Endothelial cell of umbilical vein (primary cell): ENCODE measurements around the gene TCF7L2. TPM values are rescaled to one million over a fixed set of nuclear protein-coding genes. Genes with fewer than 3 reads are reported as not detected.

ENCODE experiments used
- BruUV-seq: library from RNA; stranded (reverse); fragments of 400-500 nt; replicated peaks from 2 replicates; lab custom pipeline; 2021; lab: Mats Ljungman, UMichigan
- CTCF ChIA-PET: fragments of 300-600, 350-600 bp; sonication (Branson Sonifier 250); formaldehyde crosslinking; loops from one replicate; lab custom pipeline; 2021; ENCODE audit warnings: antibody characterized with exemption, inconsistent platforms; lab: Charles Lee
- POLR2A ChIA-PET: fragments of 300-600, 350-600 bp; sonication (Branson Sonifier 250); formaldehyde crosslinking; loops from one replicate; lab custom pipeline; 2021; ENCODE audit warnings: antibody characterized with exemption, inconsistent platforms; lab: Charles Lee
- DNase-seq: peaks from one replicate; pipeline ENCODE4 v3.0.0-alpha.2; 2011; ENCODE audit warnings: low read depth, low spot score
- FAIRE-seq: peaks from 2 replicates; lab custom pipeline; 2011; peaks lifted over from hg19 to GRCh38; lab: Jason Lieb, UNC
- H2AFZ ChIP-seq: 2 replicates; pipeline ENCODE4 v1.6.0; 2012; ENCODE audit warnings: low read depth, low read length, control low read depth, inconsistent platforms
- H3K27ac ChIP-seq: 2 replicates; pipeline ENCODE4 v1.5.1; 2011; ENCODE audit warnings: low read depth, mild to moderate bottlenecking, control low read depth, low read length, moderate library complexity; ENCODE audit not compliant: insufficient read depth
- H3K27me3 ChIP-seq, 2 experiments: 2 replicates each; pipeline versions ENCODE4 v1.6.0 to v1.6.1; 2011; ENCODE audit warnings: low read length in 2 of 2, mixed read lengths in 1 of 2; ENCODE audit not compliant: control insufficient read depth in 2 of 2, insufficient read depth in 2 of 2
- H3K36me3 ChIP-seq, 2 experiments: 2 replicates in 1 of 2; 3 replicates in 1 of 2; pipeline ENCODE4 v1.5.1; 2011; ENCODE audit warnings: low read length in 2 of 2, mild to moderate bottlenecking in 1 of 2, moderate library complexity in 1 of 2; ENCODE audit not compliant: control insufficient read depth in 2 of 2, insufficient read depth in 2 of 2; ENCODE audit errors: extremely low read depth in 1 of 2
- H3K4me1 ChIP-seq: 3 replicates; pipeline ENCODE4 v1.5.1; 2011; ENCODE audit warnings: mild to moderate bottlenecking, low read length; ENCODE audit not compliant: control insufficient read depth, insufficient read depth; ENCODE audit errors: extremely low read depth
- H3K4me2 ChIP-seq: 2 replicates; pipeline ENCODE4 v1.6.1; 2011; ENCODE audit warnings: low read length, control low read depth, mixed read lengths; ENCODE audit not compliant: insufficient read depth
- H3K4me3 ChIP-seq, 3 experiments: fragments of 200-600 bp in 1 of 3; sonication (generic), shearing (Covaris generic) in 1 of 3; replicated peaks in 1 of 3; 2 replicates each; pipeline ENCODE4 v1.5.1; 2011 to 2016; ENCODE audit warnings: control low read depth in 3 of 3, low read length in 3 of 3, mild to moderate bottlenecking in 2 of 3, inconsistent platforms in 1 of 3, low read depth in 1 of 3, moderate library complexity in 1 of 3; ENCODE audit not compliant: insufficient read depth in 1 of 3
- H3K79me2 ChIP-seq: 2 replicates; pipeline ENCODE4 v1.6.0; 2012; ENCODE audit warnings: low read length, inconsistent platforms; ENCODE audit not compliant: control insufficient read depth, insufficient read depth
- H3K9ac ChIP-seq: replicated peaks from 2 replicates; pipeline ENCODE3; 2011; ENCODE audit warnings: low read length, control low read depth; ENCODE audit not compliant: insufficient read depth; ENCODE audit errors: extremely low read depth
- H3K9me1 ChIP-seq: replicated peaks from 3 replicates; pipeline ENCODE4 v1.6.0; 2011; ENCODE audit warnings: mild to moderate bottlenecking, low read length; ENCODE audit not compliant: control insufficient read depth, insufficient read depth; ENCODE audit errors: extremely low read depth
- H3K9me3 ChIP-seq: replicated peaks from 2 replicates; pipeline ENCODE4 v1.5.1; 2012; ENCODE audit warnings: low read length, inconsistent platforms; ENCODE audit not compliant: control insufficient read depth, insufficient read depth
- H4K20me1 ChIP-seq: replicated peaks from 2 replicates; pipeline ENCODE3; 2011; ENCODE audit warnings: mild to moderate bottlenecking, low read length; ENCODE audit not compliant: control insufficient read depth, insufficient read depth; ENCODE audit errors: extremely low read depth
- CTCF ChIP-seq, 2 donors: IDR thresholded peaks; 1 replicate in 1 of 2; 2 replicates in 1 of 2; pipeline ENCODE4 v1.5.1; 2011; ENCODE audit warnings: low read length in 2 of 2, mild to moderate bottlenecking in 2 of 2, moderate library complexity in 2 of 2, control low read depth in 1 of 2, inconsistent platforms in 1 of 2, low read depth in 1 of 2; ENCODE audit not compliant: insufficient read depth in 1 of 2; ENCODE audit errors: extremely low read depth in 1 of 2
- EZH2 ChIP-seq: IDR thresholded peaks from 2 replicates; pipeline ENCODE4 v1.6.1; 2012; ENCODE audit warnings: borderline replicate concordance, low read depth, mild to moderate bottlenecking, moderate library complexity, low read length, inconsistent platforms; ENCODE audit not compliant: severe bottlenecking
- FOS ChIP-seq: IDR thresholded peaks from 2 replicates; pipeline ENCODE4 v1.6.1; 2011; ENCODE audit warnings: mild to moderate bottlenecking, low read length, moderate library complexity, borderline replicate concordance; ENCODE audit not compliant: insufficient read depth
- GATA2 ChIP-seq: IDR thresholded peaks from 2 replicates; pipeline ENCODE4 v1.7.0; 2011; ENCODE audit warnings: low read depth, mild to moderate bottlenecking, moderate library complexity, mixed read lengths, low read length; ENCODE audit not compliant: insufficient read length, insufficient read depth
- JUN ChIP-seq: IDR thresholded peaks from 2 replicates; pipeline ENCODE4 v1.6.1; 2011; ENCODE audit warnings: borderline replicate concordance, low read depth; ENCODE audit not compliant: insufficient read length, insufficient read depth
- MAX ChIP-seq: IDR thresholded peaks from 2 replicates; pipeline ENCODE4 v1.6.1; 2011; ENCODE audit not compliant: insufficient read depth, insufficient read length
- MYC ChIP-seq: IDR thresholded peaks from one replicate; pipeline ENCODE4 v1.6.1; 2011; ENCODE audit warnings: mild to moderate bottlenecking, low read depth, low read length
- POLR2A ChIP-seq: IDR thresholded peaks from 2 replicates; pipeline ENCODE4 v1.6.1; 2012; ENCODE audit warnings: low read depth, mild to moderate bottlenecking, control low read depth, low read length
- POLR2AphosphoS5 ChIP-seq: IDR thresholded peaks from 2 replicates; pipeline ENCODE4 v1.6.1; 2012; ENCODE audit warnings: low read depth, mild to moderate bottlenecking, control low read depth, low read length, moderate library complexity; ENCODE audit not compliant: insufficient read depth
- dilution Hi-C: fragments of 300-500 bp; cut with MboI; formaldehyde crosslinking; loops from one replicate; pipeline ENCODE4 v1.15.0; 2019; ENCODE audit warnings: low sequenced_read_pairs; ENCODE audit not compliant: extremely low pct_ligation_motif_present
- intact Hi-C: fragments of 100-400 bp; cut with micrococcal nuclease; formaldehyde crosslinking; loops from one replicate; pipeline ENCODE4 v1.10.0; 2022
- polyA plus RNA-seq, 4 experiments: library from polyadenylated mRNA; depleted of rRNA in 3 of 4; stranded (reverse) in 3 of 4; unstranded in 1 of 4; fragments of >200 nt; gene quantifications; 2 replicates each; pipeline versions ENCODE4 v1.2.1 to v1.2.3, GENCODE V29; 2011 to 2012; ENCODE audit warnings: missing spikeins in 1 of 4
- total RNA-seq: library from RNA; stranded (reverse); gene quantifications from 2 replicates; pipeline ENCODE4 v1.2.3, GENCODE V29; 2021

Gene TCF7L2
- total and polyA plus RNA-seq, 2 donors (not counting 3 experiments of a cell fraction or from before 2014, with no cell fraction given), result 9.9 to 21.8 TPM

GRCh38 chr10:112912410-112912928 is 37.6 kb upstream of the TCF7L2 start:
- ChIA-PET CTCF (no interaction called here), POLR2A (no interaction called here)
- H3K4me1 ChIP-seq, result peaks cover 12% of the 10 kb centered on the region
- FAIRE-seq (peak; percentile 92), DNase-seq (peak; percentile 69)
- intact Hi-C loops (loop anchor here (2.0 kb wide), 1 partner anchor 38 kb away; the partner anchor contains the start of gene TCF7L2), dilution Hi-C loops (no loop called here)
- no peaks in the 10 kb centered on the region for H4K20me1 ChIP-seq
- no peak overlapping the region for H3K9ac ChIP-seq
- no peak overlapping the region for H3K4me3 ChIP-seq
- H3K9me1 ChIP-seq, result no peaks in the 10 kb centered on the region
- H3K4me2 ChIP-seq, result peak overlapping the region; percentile 38
- H3K79me2 ChIP-seq, result no peaks in the 10 kb centered on the region
- no peaks in the 10 kb centered on the region for H3K9me3 ChIP-seq
- peak overlapping the region; percentile 40 for H3K27ac ChIP-seq
- H2AFZ ChIP-seq, result peak overlapping the region; percentile 62
- BruUV-seq, result no TSS peak
- no peaks in the 10 kb centered on the region for H3K27me3 ChIP-seq
- TF ChIP-seq FOS (peak; percentile 80), MAX (no peak), POLR2A (no peak), GATA2 (no peak), JUN (peak; percentile 94), CTCF (IDR thresholded peaks at IDR 0.05; ENCODE audit: extremely low read depth in 1 of 2, insufficient read depth in 1 of 2, low read depth in 1 of 2, low read length in 2 of 2) (no peak), POLR2AphosphoS5 (no peak), EZH2 (no peak), MYC (no peak)
- H3K36me3 ChIP-seq, result no peaks in the 10 kb centered on the region
